ENCODE measurements around the gene FOXB2.
"Not testable (repeated sequence)": the region's sequence is repeated elsewhere in the genome, so short reads cannot be mapped to it uniquely, and the experiment has no call there.

FOXB2 gene

GRCh38 chr9:77016121-77016525 is 3.3 kb upstream of the FOXB2 start:
- DNase-seq (ENCODE audit: low spot score): no peak

DNA sequence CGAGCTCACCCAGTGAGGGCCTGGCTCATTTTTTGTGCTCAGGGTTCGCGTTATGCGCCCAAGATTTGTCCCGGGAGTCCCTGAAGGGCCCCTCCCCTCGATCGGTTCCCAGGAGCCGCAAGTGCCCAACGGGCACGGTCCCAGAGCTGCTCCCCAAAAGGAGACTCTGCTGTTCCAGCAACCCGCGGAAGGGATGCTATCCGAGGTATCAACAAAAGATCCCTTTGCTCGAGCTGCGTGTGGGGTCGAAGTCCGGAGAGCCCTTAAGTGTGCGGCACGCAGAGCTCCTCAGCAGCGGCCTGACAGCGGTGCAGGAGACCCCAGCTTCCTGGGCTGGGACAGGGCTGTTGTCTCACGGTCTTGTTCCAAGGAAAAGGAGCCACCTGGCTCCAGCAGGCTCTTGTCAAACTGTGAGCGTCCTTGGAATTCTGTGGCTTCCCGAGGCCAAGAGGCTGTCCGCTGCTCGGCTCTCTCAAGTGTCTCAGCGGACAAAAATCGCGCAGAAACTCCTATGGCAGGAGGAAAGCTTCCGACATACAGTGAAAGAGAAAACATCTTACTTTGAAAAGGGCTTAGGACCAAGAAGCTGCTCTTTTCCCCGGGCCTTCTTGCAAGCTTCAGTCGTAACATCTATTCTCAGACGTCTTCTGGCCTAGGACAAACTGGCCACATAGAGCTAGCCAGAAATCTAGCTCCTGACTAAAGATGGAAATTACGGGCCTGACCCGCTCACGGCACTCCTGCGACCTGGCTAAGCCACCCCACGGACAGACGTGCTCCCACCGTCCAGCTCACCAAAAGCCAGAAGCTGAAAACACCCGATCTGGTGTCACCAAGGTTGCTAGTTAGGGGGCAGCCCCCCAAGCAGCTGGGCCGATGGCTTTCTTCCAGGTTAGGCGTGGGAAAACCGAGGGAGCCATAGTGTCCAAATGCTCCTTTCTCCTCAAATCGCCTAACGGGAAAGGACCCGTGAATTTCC is 2.6 kb upstream of the FOXB2 start:
- peak; percentile 69 for DNase-seq (ENCODE audit: low spot score)

- DNase-seq (ENCODE audit: low spot score): no peak
These were observed 2.0 kb upstream of the FOXB2 start for GRCh38 chr9:77017505-77017894.

DNA sequence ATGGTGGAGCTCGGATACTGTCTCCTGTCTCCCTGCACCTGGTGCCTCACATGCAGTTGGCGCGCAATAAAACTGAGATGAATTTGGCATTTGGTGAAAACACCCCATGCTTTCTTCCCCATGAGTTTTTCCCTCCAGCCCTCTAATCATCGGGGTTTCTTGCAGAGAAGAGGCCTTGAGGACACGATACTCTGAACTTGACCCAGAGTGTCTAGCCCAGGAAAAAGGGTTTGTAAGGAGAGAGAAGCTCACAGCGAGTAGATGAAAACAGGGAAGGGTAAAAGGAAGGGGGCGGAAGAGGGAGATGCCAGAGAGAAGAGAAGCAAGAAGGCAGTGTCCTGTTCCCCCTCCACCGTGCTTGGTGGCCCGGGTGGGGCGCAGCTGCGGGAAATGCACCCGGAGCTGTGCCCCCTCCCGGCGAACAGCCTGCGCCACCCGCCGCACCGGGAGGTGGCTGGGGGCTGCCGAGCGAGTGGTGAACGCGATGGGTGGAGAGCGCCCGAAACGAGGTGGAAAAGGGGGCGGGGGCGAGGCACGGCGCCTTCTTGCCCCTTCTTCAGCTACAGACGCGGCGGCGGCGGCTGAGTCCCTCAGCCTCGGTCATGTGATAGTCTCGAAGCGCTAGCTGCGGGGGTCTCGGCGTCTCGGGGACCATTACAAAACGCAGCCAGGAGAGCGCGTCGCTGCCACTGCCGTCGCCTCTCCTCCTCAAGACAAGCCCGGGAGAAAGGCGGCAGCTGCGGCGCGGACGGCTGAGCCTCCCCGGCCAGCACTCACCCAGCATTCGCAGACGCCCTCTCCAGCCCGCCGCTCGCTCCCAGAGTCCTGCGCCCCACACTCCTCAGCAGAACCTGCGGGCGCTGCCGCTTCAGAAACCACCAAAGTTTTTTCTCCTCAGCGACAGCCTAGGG is 1.1 kb upstream of the FOXB2 start:
- peak; percentile 74 for DNase-seq (ENCODE audit: low spot score)

- no peak for DNase-seq (ENCODE audit: low spot score)
These were observed 553 bp upstream of the FOXB2 start for GRCh38 chr9:77018969-77019235.

DNA sequence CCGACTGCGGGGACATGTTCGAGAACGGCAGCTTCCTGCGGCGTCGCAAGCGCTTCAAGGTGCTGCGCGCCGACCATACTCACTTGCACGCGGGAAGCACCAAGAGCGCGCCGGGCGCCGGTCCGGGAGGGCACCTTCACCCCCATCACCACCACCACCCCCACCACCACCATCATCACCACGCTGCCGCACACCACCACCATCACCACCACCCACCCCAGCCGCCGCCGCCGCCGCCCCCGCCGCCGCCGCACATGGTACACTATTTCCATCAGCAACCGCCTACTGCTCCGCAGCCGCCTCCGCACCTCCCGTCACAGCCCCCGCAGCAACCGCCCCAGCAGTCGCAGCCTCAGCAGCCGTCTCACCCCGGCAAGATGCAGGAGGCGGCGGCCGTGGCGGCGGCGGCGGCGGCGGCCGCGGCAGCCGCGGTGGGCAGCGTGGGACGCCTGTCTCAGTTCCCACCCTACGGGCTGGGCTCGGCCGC is 514 bp downstream of the FOXB2 start:
- peak; percentile 50 for DNase-seq (ENCODE audit: low spot score)

DNA sequence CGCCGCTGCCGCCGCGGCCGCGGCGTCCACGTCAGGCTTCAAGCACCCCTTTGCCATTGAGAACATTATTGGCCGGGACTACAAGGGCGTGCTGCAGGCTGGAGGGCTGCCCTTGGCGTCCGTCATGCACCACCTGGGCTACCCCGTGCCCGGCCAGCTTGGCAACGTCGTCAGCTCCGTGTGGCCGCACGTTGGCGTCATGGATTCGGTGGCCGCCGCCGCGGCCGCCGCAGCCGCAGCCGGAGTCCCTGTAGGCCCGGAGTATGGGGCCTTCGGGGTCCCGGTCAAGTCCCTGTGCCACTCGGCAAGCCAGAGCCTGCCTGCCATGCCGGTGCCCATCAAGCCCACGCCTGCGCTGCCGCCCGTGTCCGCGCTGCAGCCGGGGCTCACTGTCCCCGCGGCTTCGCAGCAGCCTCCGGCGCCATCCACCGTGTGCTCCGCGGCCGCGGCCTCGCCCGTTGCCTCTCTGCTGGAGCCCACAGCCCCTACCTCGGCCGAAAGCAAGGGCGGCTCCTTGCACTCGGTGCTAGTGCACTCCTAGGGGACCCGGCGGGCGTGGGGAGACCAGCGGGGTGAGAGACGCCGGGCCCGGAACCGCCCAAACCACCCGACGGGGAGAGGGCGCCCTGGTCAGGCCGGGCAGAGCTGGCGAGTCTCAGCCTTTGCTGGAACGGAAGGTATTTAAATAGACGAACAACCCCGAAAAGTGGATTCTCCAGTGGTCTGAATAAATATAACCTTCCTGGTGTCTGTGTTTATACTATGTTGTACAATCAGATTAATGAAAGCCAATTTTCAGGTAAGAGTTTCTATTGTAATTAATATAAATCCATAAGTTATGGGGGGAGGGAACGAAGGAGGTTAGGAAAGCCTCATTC is 1.2 kb downstream of the FOXB2 start:
- peak; percentile 58 for DNase-seq (ENCODE audit: low spot score)

DNA sequence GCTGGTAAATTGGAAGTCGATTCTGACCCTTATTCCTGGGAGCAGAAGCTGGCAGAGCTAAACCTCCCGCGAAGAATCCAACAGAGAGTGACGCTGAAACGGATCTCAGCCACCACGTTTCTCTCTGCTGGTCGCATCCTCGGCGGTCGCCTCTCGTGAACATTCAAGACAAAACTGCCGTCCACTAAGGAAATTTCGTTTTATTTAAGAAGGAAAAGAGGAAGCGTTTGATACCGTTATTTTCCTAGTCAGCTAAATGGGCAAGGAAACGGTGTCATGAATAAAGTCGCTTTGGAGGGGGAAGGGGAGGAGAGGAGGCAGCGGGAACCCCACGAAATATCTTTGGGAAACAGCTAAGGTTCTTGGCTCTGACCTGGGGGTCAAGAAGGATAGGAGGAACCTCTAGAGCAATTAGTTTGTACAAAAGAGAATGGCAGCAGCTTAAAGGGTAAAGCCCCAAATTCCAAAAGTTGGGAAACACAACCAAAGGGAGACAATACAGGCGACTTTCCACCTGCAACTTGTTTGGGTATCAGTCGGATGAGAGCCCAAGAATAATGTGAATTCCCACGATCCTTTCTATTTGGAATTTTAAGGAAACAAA is 1.9 kb downstream of the FOXB2 start:
- peak; percentile 45 for DNase-seq (ENCODE audit: low spot score)

GRCh38 chr9:77021922-77022782 is 2.7 kb downstream of the FOXB2 start:
- DNase-seq (ENCODE audit: low spot score): peak; percentile 48

DNA sequence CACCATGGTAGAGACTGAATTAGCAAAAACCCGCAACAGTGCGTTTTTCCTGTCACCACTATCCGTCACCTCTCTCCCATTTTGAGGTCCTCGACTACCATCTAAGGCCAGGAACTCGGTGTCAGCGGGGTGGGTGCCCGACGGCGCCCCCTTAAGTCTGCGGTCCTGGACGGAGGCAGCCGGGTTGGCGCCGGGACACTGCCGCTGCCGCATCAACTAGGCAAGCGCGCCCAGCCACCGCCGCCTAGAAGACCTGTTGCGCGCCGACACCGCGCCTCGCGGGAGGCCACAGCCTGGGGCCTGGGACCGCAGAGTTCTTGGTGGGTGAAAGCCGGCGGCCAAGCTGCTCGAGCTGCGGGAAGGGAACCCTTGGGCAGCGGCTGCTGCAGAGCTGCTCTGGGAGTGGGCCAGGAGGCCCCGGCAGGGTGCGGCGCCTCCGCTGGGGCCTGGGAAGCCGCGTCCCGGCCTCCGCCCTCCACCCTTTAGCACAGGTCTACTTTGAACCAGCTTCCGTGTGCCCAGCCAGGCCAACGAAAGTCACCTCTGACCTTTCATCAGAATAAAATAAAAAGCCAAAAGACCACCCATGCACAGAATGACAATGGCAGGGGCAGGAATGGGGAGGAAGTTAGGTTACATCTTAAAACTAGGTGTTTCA is 3.5 kb downstream of the FOXB2 start:
- peak; percentile 72 for DNase-seq (ENCODE audit: low spot score)

DNA sequence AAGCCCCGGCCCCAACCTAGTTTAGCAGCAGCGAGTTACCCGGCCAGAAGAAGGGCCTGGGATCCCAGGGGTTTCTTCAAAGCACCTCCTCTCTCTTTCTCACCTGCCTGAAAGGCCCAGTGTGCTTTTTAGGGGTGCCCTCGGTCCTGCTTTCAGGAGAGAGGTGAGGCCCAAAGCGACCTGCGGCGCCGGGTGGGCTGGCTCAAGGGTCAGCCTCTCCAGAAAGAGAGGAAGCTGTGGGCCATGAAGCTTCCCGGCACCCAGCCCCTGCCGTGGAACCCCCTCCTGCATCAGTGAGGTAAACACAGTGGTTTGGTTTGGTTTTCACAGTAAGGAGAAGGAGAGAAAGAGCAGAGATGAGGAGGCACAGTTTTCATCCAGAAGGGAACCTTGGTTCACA is 4.3 kb downstream of the FOXB2 start:
- peak; percentile 46 for DNase-seq (ENCODE audit: low spot score)

DNA sequence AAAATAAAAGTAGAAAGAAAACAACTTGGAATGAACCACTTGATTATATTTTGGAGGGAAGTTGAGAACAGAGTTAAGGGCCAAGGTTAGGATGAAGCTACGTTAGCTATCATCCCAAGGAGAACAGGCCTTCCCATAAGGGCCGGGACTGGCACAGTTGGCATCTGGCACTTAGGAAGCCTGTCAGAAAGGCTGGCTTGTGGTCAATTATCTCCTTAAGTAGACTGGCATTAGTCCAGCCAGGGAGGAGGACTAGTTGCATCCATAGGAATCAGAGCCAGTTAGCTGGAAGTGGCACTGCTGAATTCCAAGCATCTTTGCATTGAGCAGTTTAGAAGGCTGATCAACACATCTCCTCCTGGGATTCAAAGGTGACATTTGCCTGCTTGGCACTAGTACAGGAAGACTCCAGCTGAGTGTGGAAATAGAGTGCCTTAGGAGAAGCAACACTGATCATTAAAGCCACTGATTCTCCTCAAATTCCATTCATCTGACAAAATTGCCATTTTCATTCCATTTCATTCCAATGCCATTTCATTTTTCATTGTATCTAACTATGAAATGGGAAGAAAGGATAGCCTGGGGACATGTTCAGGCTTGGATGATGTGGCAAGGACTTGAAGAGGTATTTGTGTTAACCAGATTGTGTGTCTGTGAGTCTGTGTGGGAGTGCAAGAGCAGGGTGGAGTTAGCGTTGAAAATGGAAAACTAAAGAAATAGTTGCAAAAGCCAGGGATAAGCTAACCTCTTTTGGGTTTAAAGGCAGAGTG is 5.5 kb downstream of the FOXB2 start:
- no peak for DNase-seq (ENCODE audit: low spot score)

GRCh38 chr9:77028478-77028877 is 9.0 kb downstream of the FOXB2 start:
- DNase-seq (ENCODE audit: low spot score): no peak

- no peak for DNase-seq (ENCODE audit: low spot score)
These were observed 10.6 kb downstream of the FOXB2 start for GRCh38 chr9:77030045-77030444.

- no peak for DNase-seq (ENCODE audit: low spot score)
These were observed 19.0 kb downstream of the FOXB2 start for GRCh38 chr9:77038281-77039036.

GRCh38 chr9:77040340-77040739 is 20.9 kb downstream of the FOXB2 start:
- DNase-seq (ENCODE audit: low spot score): no peak

- DNase-seq (ENCODE audit: low spot score): not testable (repeated sequence)
These were observed 24.3 kb downstream of the FOXB2 start for GRCh38 chr9:77043743-77044142.

DNA sequence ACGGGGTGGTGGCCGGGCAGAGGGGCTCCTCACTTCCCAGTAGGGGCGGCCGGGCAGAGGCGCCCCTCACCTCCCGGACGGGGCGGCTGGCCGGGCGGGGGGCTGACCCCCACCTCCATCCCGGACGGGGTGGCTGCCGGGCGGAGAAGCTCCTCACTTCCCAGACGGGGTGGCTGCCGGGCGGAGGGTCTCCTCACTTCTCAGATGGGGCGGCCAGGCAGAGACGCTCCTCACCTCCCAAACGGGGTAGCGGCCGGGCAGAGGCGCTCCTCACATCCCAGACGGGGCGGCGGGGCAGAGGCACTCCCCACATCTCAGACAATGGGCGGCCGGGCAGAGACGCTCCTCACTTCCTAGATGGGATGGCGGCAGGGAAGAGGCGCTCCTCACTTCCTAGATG is 41.2 kb downstream of the FOXB2 start:
- DNase-seq (ENCODE audit: low spot score): not testable (repeated sequence)

Data from ecto neural progenitor cell (in vitro differentiated cells).